Inflammatory macrophage treated with lipopolysaccharide for 4 hours (primary cell): ENCODE measurements around the gene SAP30.

Experiments
- DNase-seq: peaks from one replicate; pipeline ENCODE4 v3.0.0-alpha.2; 2020

The SAP30 gene

DNA sequence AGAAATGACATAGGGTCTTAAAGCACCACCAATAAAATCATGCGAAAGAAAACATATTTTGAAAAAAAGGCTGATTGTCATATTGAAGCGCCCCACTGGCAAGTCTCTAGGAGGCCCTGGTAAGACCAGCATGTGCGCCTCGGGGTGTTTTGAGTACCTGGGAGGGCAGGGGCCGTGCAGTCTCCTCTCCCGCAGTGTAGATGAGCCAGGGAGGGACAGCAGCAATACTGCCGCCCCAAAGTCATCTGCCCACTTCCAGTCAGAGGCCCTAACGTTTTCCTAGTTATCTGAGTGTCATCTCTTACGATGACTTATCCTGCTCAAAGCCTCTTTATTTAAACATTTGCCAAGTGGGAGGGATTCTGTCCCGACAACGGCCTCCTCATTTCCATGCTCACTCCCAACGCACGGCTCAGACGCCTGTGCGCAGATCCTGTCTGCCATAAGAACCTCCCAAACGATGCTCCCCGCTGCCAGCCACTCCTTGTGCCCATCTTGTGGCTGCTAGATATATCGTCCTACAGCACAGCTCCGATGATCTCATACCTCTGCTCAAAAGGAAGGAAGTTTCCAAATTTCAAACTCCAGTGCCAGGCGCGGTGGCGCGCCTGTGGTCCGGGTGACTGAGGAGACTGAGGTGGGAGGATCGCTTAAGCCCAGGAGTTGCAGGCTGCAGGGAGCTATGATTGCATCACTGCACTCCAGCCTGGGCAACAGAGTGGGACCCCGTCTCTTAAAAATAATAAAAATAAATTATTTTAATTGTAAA is 45.3 kb downstream of the SAP30 start:
- peak; percentile 95 for DNase-seq

DNA sequence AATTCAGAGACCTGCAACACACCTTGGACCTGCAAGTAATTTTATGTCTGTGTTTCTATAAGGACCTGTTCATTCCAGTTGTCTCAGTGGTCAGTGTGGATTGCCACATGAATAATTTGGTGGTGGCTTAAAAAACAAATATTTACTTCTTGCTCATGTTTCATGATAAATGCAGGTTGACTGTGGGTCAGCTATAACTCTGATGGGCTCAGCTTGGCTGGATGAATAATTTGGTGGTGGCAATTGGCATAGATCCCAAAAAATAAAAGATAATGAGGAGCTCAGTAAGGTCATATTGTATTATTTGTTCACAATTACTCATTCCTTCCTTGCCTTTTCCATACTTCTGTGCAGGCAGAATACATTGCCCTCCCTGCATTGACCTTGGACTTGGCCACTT is 47.1 kb downstream of the SAP30 start:
- no peak for DNase-seq

DNA sequence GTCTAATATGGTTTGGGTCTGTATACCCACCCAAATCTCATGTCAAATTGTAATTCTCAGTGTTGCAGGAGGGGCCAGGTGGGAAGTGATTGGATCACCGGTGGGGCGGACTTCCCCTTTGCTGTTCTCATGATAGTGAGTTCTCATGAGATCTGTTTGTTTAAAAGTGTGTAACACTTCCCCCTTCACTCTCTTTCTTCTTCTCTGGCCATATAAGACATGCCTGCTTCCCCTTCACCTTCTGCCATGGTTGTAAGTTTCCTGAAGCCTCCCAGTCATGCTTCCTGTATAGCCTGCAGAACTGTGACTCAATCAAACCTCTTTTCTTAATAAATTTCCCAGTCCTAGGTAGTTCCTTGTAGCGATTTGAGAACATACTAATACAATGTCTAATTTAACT is 47.9 kb downstream of the SAP30 start:
- peak; percentile 35 for DNase-seq

DNA sequence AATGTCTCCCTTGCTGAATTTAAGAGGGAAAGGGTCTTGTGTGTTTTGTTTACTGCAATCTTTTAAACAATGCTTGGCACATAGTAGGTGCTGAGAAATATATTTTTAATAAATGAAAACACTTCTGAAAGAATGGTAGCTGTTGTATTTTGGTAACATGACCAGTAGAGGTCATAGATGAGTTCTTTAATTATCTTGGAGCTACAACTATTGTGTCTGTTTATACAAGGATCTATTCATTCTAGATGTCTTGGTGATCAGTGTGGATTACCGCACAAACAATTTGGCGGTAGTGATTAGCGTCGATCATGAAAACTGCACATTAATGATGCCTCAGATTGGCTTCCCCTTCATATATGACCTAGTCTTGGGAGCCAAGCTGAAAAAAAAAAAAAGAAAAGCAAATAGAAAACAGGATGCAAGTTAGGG is 49.6 kb downstream of the SAP30 start:
- DNase-seq, result peak; percentile 25

DNA sequence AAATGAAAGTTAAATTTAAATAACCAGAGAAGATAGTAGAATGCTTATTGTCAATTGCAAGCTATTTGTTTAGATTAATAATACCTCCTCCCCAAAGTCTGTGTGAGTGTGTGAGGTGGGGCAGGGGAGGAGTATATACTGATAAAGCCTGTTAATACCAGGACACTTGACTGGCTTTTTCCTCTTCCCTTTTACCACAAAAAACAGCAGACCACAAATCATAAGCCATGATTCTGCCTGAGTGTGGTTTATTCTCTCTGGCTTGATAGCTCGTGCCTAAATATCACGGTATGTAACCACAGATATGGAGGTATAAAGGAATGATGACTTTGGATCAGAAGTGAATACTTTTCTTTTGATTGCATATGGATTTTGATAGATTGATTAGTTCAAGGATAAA is 50.0 kb downstream of the SAP30 start:
- DNase-seq, result no peak

DNA sequence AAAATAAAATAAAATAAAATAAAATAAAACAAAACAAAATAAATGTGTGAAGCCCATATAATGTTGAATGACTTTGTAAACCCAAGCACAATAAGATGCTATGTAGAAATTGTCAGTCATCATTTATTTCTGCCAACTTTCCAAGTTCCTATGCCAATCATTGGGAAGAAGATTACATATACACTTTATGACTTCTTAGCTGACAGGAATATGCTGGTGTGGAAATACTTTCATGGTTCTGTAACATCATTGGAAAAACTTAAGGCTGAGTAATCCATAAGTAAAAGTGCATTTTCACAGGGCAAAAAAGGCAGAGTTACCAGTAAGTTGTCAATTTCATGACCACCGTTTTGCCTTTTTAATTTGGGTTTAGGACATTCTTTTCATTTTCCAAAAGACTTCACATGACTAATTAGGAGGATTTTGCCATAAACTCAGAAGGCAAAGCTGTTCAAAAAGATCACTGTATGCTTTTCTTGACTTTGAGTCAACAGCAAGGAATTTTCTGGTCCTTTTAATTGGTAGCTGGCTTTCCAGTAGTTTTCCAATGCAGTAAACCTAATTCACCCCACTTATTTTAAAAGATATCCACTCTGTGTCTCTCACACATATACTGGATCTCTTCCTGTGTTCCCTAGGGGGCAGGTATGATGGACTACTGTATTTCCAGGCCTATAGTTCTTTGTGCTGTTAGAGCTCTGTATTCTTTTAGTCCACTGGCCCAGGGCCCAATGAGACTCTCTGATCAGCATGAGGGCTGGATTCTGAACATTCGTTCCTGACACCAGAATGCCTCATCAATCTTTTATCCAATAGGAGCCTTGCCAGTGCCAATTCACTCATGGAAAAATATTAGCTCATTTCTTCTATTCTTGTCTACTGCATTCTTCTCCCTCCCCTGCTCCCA is 54.4 kb downstream of the SAP30 start:
- DNase-seq, result no peak

DNA sequence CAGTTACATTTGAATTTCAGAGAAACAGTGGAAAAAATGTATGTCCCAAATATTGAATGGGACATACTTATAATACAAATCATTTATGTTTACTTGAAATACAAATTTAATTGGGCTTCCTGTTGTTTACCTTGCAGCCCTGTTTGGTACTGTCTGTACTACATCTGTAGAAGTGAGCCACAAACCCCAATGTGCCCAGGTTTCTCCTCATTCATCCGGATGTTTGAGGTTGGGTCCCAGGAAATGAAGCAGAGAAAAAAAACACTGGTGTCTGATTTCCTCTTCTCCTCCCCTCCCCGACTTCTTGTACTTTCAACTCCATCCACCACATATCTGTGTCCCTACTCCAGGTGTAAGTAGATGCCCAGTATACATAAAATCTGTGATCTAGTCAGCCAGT is 55.3 kb downstream of the SAP30 start:
- DNase-seq, result no peak
